BE2C (cell line): ENCODE data around the gene ROBO1.

Experiments used
- DNase-seq: peaks from one replicate; pipeline ENCODE4 v3.0.0-alpha.2; 2020
- H3K27me3 ChIP-seq: fragments of 250-450 bp; sonication (Bioruptor Pico); 2 replicates; pipeline ENCODE4 v1.5.1; 2020; ENCODE audit warnings: mild to moderate bottlenecking
- H3K36me3 ChIP-seq: fragments of 250-450 bp; sonication (Bioruptor Pico); 2 replicates; pipeline ENCODE4 v1.5.1; 2020; ENCODE audit warnings: mild to moderate bottlenecking
- H3K4me1 ChIP-seq: fragments of 250-450 bp; sonication (Bioruptor Pico); 2 replicates; pipeline ENCODE4 v1.5.1; 2020
- H3K4me3 ChIP-seq: 2 replicates; pipeline ENCODE4 v1.5.1; 2011; ENCODE audit warnings: low read depth, low read length
- H3K9me3 ChIP-seq: fragments of 250-450 bp; sonication (Bioruptor Pico); 2 replicates; pipeline ENCODE4 v1.5.1; 2020
- TF ChIP-seq, protein P1 (sequence below): IDR thresholded peaks from 2 replicates; pipeline ENCODE4 v1.5.1; 2012; ENCODE audit warnings: mild to moderate bottlenecking, low read depth, low read length

The ROBO1 gene

DNA sequence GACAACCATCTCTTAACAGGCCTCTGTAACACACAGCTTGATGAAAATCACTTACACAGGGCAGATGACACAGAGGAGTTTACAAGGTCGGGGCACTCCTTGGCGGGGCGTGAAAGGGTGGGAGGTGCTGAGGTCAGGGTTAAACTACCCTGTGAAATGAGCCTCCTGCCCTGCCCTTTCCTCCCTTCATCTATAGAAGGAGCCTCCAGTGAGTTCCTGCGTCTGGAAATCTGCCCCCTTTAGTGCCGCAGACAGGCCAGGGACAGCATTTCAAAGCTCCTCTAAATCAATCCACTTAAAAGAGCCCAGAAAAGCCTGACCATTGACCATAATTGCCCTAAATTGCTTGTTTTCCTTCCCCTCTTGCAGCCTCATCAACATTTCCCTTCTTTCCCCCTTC is 1.9 kb downstream of the ROBO1 start:
- Histone ChIP-seq H3K4me3 (peak overlapping the region; percentile 89), H3K4me1 (no peaks in the 10 kb centered on the region; the same call in 1 of the 2 replicates)
- TF ChIP-seq, protein P1, sequence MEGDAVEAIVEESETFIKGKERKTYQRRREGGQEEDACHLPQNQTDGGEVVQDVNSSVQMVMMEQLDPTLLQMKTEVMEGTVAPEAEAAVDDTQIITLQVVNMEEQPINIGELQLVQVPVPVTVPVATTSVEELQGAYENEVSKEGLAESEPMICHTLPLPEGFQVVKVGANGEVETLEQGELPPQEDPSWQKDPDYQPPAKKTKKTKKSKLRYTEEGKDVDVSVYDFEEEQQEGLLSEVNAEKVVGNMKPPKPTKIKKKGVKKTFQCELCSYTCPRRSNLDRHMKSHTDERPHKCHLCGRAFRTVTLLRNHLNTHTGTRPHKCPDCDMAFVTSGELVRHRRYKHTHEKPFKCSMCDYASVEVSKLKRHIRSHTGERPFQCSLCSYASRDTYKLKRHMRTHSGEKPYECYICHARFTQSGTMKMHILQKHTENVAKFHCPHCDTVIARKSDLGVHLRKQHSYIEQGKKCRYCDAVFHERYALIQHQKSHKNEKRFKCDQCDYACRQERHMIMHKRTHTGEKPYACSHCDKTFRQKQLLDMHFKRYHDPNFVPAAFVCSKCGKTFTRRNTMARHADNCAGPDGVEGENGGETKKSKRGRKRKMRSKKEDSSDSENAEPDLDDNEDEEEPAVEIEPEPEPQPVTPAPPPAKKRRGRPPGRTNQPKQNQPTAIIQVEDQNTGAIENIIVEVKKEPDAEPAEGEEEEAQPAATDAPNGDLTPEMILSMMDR: no peak

GRCh38 chr3:79761441-79761840 is 6.4 kb downstream of the ROBO1 start:
- Histone ChIP-seq H3K36me3 (no peaks in the 10 kb centered on the region), H3K27me3 (no peaks in the 10 kb centered on the region), H3K4me3 (no peak overlapping the region), H3K9me3 (no peaks in the 10 kb centered on the region), H3K4me1 (no peaks in the 10 kb centered on the region)
- peak; percentile 42 for DNase-seq
- TF ChIP-seq, protein P1: no peak

More for the DNA sequence above, 1.9 kb downstream of the ROBO1 start:
- no peak for DNase-seq
- no peaks in the 10 kb centered on the region for H3K27me3 ChIP-seq
- H3K36me3 ChIP-seq: no peaks in the 10 kb centered on the region
- no peaks in the 10 kb centered on the region for H3K9me3 ChIP-seq

DNA sequence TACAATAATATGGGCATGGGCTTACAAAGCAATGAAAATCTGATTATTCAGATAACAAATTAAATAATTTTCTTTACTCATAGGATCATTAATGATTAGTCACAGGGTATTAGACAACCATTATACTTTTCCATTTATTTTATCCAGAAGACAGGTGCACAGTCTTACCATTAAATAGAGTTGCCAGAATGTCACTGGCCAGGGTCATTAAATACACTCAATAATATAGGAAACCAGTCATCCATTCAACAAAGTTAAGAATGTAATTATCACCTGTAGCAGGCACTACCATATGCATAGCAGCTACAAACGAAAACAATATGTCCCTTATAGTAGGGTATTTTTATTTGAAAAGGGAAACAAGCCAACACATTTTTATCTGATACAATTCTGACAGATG is 16.1 kb downstream of the ROBO1 start:
- TF ChIP-seq, protein P1: no peak
- Histone ChIP-seq H3K4me3 (no peak overlapping the region), H3K9me3 (no peaks in the 10 kb centered on the region)

DNA sequence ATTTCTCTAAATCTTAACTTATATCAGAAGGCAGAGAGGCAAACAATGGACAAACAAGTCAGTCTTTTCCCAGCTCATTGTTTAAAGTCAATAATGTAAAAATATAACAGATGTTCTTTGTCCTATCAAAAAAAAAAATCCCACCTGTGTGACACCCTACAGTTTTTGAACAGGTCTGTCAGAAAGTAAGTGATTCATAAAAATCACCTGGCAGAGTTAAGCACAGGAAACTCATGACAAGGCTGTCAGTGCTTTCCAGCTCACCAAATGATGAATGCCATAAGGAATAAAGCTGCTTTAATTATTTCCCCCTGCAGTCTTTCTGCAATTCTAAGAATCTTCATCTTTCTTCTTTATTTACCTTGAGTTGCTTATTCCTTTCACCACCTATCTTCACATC is 30.3 kb downstream of the ROBO1 start:
- H3K27me3 ChIP-seq: no peaks in the 10 kb centered on the region
- no peaks in the 10 kb centered on the region for H3K36me3 ChIP-seq
- no peak for DNase-seq
- no peaks in the 10 kb centered on the region for H3K4me1 ChIP-seq
- TF ChIP-seq, protein P1: no peak
- H3K9me3 ChIP-seq: no peaks in the 10 kb centered on the region
- no peak overlapping the region for H3K4me3 ChIP-seq

More for the DNA sequence above, 16.1 kb downstream of the ROBO1 start:
- H3K36me3 ChIP-seq: no peaks in the 10 kb centered on the region
- peaks cover 4% of the 10 kb centered on the region; the same call in 1 of the 2 replicates for H3K4me1 ChIP-seq
- H3K27me3 ChIP-seq: no peaks in the 10 kb centered on the region
- no peak for DNase-seq

DNA sequence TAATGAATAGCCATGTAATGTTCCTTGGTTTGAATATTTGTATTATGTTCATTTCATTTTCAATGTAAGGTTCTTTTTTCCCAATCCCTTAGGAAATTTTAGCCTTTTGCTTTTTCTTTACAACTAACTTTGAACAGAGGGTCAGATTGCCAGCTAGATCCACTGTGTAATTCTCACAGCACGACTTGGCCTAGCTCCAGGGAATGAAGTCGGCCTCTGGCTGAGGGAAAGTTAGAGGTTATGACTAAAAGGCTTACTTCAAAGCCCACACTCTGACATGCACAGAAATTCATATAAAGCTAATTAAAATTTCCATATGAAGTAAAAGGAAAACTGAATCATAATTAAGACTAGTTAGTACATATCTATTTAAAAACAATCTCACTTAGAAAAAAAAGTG is 38.7 kb downstream of the ROBO1 start:
- DNase-seq: peak; percentile 69
- TF ChIP-seq, protein P1: no peak
- no peak overlapping the region for H3K4me3 ChIP-seq
- H3K36me3 ChIP-seq: no peaks in the 10 kb centered on the region
- no peaks in the 10 kb centered on the region for H3K27me3 ChIP-seq
- H3K4me1 ChIP-seq: peaks cover 5% of the 10 kb centered on the region
- no peaks in the 10 kb centered on the region for H3K9me3 ChIP-seq

DNA sequence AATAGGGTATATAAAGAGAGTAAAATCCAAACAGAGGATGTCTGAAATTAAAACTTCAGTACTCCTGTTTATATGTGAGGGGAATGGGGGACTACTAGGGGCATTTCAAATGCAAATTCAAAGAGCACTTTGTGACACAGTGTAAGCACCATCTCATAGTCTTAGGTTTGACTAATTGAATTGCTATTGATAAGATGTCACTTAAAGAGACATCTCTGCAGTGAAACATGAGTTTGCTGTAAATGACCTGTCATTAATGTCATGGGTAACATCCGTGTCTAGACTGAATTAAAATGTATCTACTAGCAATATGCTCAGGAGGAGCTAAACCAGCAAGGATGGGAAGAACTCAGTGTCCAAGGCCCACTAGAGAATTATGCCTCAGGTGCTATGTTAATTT is 41.0 kb downstream of the ROBO1 start:
- Histone ChIP-seq H3K4me3 (no peak overlapping the region), H3K27me3 (no peaks in the 10 kb centered on the region), H3K4me1 (peaks cover 5% of the 10 kb centered on the region), H3K9me3 (no peaks in the 10 kb centered on the region), H3K36me3 (no peaks in the 10 kb centered on the region)
- TF ChIP-seq, protein P1: no peak
- DNase-seq: no peak
